Measurements from ENCODE around the gene RAB36. TPM values are rescaled to one million over a fixed set of nuclear protein-coding genes. Genes with fewer than 3 reads are reported as not detected.

Gene RAB36
- total and polyA plus RNA-seq, 9 of the 15 experiments (the other 6 are each of a cell fraction or from before 2014, with no cell fraction given): 0.04 to 0.50 (median 0.08) TPM; not detected in 3

- TF ChIP-seq ETS1 (conservative IDR thresholded peaks at IDR 0.05; ENCODE audit: control insufficient read depth, low read depth, low read length): 0 out of 2 replicates have a peak, but pooled peaks have one; percentile 35
- TF ChIP-seq POLR2AphosphoS2 (IDR thresholded peaks at IDR 0.05; ENCODE audit: low read length): no peak
- TF ChIP-seq RCOR1 (IDR thresholded peaks at IDR 0.05; ENCODE audit: borderline replicate concordance in 1 of 2, low read depth in 2 of 2, low read length in 2 of 2): 0 out of 4 replicates have a peak, but pooled peaks of 1 of the 2 experiments have one; percentile 4
- TF ChIP-seq ZKSCAN1 (IDR thresholded peaks at IDR 0.05; ENCODE audit: low read depth, low read length): peak; percentile 37; the same call in 1 of the 2 replicates
- no peak for TF ChIP-seq CBX3 (IDR thresholded peaks at IDR 0.05; ENCODE audit: borderline replicate concordance in 1 of 2, low read length in 2 of 2)
- TF ChIP-seq MYNN (IDR thresholded peaks at IDR 0.05): no peak
- peak; percentile 43; the same call in 1 of the 2 replicates for TF ChIP-seq MYNN (CRISPR knock-in tag; IDR thresholded peaks at IDR 0.05)
- TF ChIP-seq MTA2 (IDR thresholded peaks at IDR 0.05; ENCODE audit: low read depth): no peak
- no peak for TF ChIP-seq HDAC1 (IDR thresholded peaks at IDR 0.05)
- no peak for TF ChIP-seq PHF20 (IDR thresholded peaks at IDR 0.05; ENCODE audit: partially characterized antibody)
- TF ChIP-seq UBTF (IDR thresholded peaks at IDR 0.05; ENCODE audit: borderline replicate concordance in 1 of 2, low read depth in 2 of 2, low read length in 2 of 2): 0 out of 4 replicates have a peak, but pooled peaks of 1 of the 2 experiments have one; percentile 14
- TF ChIP-seq MCM3 (IDR thresholded peaks at IDR 0.05): peak; percentile 77; the same call in 1 of the 2 replicates
- TF ChIP-seq ATF3 (IDR thresholded peaks at IDR 0.05): no peak
- TF ChIP-seq ATF3 (CRISPR knock-in tag; conservative IDR thresholded peaks at IDR 0.05): peak; percentile 71
- TF ChIP-seq ZBTB26 (CRISPR knock-in tag; IDR thresholded peaks at IDR 0.05): no peak
- peak; percentile 55; the same call in 1 of the 2 replicates for TF ChIP-seq CHCHD3 (CRISPR knock-in tag; IDR thresholded peaks at IDR 0.05)
- peak; percentile 74 for TF ChIP-seq THAP12 (CRISPR knock-in tag; IDR thresholded peaks at IDR 0.05)
- TF ChIP-seq CBX1 (IDR thresholded peaks at IDR 0.05; ENCODE audit: low read depth): no peak
- TF ChIP-seq MCM7 (IDR thresholded peaks at IDR 0.05): peak; percentile 36 to 48; a peak in 1 of 4 replicates
These were observed 43.1 kb upstream of the RAB36 start (continued) for GRCh38 chr22:23102002-23102655.

Measured in K562 (cell line).